KOPT-K1 (cell line): Measurements from ENCODE around the gene RAP1GAP.
"Not testable (repeated sequence)": the region's sequence is repeated elsewhere in the genome, so short reads cannot be mapped to it uniquely, and the experiment has no call there.

ENCODE experiments used
- H3K27ac ChIP-seq: fragments of 200-600 bp; sonication (generic); 2 replicates; pipeline ENCODE4 v1.5.1; 2016; ENCODE audit warnings: antibody characterized with exemption, mild to moderate bottlenecking, low read depth, low read length; ENCODE audit not compliant: poor library complexity, severe bottlenecking
- H3K36me3 ChIP-seq: fragments of 200-600 bp; sonication (generic); 2 replicates; pipeline ENCODE4 v1.5.1; 2017; ENCODE audit warnings: antibody characterized with exemption, mild to moderate bottlenecking, low read length, moderate library complexity; ENCODE audit not compliant: insufficient read depth
- H3K9me3 ChIP-seq: fragments of 200-600 bp; sonication (generic); 2 replicates; pipeline ENCODE4 v1.5.1; 2017; ENCODE audit warnings: antibody characterized with exemption, low read length, mild to moderate bottlenecking; ENCODE audit not compliant: insufficient read depth, poor library complexity, severe bottlenecking

The RAP1GAP gene

DNA sequence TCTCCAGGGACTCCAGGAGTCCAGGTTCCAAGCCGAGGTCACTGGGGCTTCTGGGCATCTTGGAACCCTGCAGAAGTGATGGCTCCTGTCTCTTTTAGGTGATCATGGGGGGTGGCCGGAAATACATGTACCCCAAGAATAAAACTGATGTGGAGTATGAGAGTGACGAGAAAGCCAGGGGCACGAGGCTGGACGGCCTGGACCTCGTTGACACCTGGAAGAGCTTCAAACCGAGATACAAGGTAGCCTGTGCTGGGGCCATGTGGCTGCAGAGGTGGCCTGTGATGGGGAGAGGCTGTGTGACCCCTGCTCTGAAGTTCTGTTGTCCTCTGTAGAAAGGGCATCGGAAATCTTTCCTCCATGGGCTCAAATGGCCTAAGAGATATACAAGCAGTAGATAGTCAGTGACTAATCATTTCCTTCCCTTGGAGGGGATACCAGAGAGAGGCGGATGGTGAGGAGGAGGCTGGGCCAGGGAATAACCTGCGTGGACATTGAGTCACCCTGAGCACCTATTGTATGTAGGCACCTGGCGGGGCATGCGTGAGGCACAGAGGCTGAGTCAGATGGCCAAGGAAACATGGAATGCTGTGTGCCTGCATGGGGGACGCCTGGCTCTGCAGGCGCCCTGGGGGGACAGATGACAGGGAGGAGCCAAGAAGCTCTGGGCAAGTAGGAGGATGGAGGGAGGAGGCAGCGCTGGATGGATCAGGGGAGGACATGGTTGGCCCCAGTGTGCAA lies 101.0 kb downstream of the RAP1GAP start:
- Histone ChIP-seq H3K27ac (no peak overlapping the region), H3K36me3 (no peaks in the 10 kb centered on the region), H3K9me3 (no peaks in the 10 kb centered on the region)

DNA sequence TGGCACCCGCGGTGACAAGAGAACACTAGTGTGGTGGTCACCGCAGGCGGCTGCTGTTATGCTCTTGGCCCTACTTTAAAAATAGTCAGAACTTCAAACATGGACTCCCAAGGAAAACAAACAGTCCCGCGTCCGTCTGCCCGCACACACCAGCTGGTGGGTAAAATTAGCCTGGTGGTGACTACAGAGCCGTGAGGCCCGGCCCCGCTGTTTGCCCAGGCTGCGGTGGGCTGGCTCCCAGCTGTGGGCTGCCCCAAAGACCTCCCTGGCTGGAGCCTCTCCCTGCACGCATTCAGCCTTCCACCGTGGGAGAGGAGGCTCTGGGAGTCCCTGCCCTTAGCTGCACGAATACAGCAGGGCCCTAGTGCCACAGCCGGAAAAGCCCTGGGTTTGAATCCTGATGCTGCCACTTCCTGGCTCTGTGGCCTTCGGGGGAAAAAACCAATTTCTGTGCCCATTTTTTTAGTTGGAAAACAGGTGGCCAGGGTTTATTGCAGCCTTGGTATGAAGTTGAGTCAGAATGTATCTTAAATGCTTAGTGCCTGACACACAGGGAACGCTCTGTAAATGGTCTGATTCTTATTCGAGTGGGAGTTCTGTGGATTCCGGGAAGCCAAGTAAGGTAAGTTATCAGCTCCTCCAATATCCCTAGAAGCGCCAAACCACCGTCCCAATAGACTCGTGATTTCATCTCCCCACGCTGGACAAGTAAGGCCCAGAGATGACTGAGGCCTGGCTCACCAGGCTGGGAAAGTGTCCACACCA lies 101.7 kb downstream of the RAP1GAP start:
- Histone ChIP-seq H3K9me3 (no peaks in the 10 kb centered on the region), H3K27ac (no peak overlapping the region), H3K36me3 (no peaks in the 10 kb centered on the region)

DNA sequence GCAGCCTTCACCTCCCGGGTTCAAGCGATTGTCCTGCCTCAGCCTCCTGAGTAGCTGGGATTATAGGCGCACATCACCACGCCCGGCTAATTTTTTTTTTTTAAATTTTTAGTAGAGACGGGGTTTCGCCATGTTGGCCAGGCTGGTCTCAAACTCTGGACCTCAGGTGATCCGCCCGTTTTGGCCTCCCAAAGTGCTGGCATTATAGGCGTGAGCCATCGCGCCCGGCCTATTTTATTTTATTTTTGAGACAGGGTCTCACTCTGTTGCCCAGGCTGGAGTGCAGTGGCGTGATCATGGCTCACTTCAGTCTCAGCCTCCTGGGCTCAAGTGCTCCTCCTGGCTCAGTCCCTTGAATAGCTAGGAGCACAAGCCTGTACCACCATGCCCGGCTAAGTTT lies 102.8 kb downstream of the RAP1GAP start:
- H3K9me3 ChIP-seq, H3K27ac ChIP-seq, H3K36me3 ChIP-seq: not testable (repeated sequence)

DNA sequence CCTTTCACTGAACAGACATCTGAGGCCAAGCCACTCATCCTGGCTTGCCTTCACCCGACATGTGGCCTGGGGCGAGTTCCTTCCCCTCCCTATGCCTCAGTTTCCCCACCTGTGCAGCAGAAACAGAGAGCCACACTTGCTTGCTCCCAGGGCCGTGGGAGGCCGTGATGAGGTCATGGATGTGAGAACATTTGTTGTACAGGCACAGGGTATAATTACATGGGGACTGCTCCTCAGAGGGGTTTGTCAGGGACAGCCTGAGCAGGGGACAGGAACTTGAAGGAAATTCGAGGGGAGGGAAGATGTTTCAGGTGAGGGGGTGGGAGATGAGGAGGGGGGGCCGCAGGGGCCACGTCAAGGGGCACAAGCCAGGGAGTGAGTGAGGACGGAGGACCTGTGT lies 103.9 kb downstream of the RAP1GAP start:
- Histone ChIP-seq H3K27ac (no peak overlapping the region), H3K9me3 (no peaks in the 10 kb centered on the region), H3K36me3 (no peaks in the 10 kb centered on the region)

DNA sequence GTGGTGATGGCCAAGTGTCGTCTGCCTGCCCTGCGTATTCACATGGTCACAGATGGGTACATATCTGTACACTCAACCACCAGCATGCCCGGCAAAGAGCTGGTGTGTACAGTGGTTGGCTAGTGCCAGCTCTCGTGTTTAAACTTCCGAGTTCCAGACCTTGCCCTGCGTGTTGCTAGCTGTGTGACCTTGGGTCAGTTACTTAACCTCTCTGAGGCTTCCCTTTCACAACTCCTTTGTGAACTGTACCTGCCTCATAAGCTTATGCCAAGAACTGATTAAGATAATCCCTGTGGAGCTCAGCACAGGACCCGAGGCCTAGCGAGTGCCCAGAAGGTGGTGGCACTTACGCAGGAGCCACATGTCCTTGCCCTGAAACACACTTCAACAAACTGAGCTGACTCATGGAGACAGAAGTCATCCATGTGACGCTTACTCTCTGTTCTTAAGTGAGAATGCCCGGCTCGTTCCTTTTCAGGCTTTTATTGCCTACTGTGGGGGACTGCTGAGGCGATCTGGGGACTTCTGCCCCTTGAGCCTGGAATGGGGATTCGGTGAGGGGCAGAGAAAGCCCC lies 104.5 kb downstream of the RAP1GAP start:
- no peaks in the 10 kb centered on the region for H3K9me3 ChIP-seq
- H3K27ac ChIP-seq, result no peak overlapping the region
- H3K36me3 ChIP-seq, result no peaks in the 10 kb centered on the region

DNA sequence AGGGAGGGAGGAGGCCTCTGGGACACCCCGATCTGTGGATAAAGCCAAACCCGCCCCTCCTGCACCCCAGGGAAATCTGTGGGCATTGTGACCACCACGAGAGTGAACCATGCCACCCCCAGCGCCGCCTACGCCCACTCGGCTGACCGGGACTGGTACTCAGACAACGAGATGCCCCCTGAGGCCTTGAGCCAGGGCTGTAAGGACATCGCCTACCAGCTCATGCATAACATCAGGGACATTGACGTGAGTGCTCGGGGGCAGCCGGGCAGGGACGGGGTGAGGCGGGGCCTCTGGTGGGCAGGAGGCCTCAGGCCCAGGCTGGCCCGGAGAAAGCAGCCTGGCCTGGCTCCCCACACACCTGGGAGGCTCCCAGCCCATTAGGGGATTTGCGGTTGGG lies 105.2 kb downstream of the RAP1GAP start:
- Histone ChIP-seq H3K9me3 (no peaks in the 10 kb centered on the region), H3K36me3 (no peaks in the 10 kb centered on the region), H3K27ac (no peak overlapping the region)

DNA sequence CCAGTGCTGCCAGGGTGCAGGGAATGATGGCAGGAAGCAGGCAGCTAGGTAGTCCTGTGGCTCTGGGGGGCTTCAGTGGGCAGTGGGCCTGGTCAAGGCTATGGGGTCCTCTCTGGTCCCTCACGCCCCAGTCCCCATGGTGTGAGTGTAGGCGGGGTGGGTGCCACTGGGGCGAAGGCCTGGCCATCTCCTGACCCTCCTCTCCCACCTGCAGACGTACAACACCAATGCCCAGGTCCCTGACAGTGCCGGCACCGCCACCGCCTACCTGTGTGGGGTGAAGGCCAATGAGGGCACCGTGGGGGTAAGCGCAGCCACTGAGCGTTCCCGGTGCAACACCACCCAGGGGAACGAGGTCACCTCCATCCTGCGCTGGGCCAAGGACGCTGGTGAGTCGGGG lies 106.3 kb downstream of the RAP1GAP start:
- Histone ChIP-seq H3K9me3 (no peaks in the 10 kb centered on the region), H3K27ac (no peak overlapping the region), H3K36me3 (no peaks in the 10 kb centered on the region)

DNA sequence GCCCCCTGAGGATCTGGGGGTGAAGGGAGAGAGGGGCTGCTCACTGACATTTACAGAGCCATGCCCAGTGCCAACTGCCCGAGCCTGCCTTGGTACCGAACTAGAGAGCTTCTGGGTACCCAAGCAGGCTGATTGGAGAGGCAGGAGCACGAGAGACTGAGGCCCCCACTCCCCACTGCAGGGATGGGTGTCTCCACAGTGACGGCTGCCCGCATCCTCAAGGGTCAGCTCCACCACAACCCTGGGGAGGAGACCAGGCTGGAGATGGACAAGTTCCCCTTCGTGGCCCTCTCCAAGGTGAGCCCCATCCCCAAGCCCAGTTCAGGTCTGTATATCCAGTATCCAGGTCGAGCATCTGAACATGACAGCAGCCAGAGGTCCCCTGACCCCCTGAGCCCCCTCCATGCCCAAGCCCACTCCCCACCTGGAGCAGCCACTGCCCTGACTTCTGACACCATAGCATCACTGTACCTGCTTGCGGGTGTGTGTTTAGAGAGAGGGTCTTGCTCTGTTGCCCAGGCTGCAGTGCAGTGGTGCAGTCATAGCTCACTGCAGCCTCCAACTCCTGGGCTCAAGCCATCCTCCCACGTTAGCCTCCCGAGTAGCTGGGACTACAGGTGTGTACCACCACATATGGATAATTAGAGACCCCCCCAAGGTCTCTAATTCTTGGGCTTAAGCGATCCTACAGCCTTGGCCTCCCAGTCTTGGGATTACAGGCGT lies 108.1 kb downstream of the RAP1GAP start:
- H3K27ac ChIP-seq, result no peak overlapping the region
- H3K9me3 ChIP-seq, result no peaks in the 10 kb centered on the region
- H3K36me3 ChIP-seq, result no peaks in the 10 kb centered on the region

DNA sequence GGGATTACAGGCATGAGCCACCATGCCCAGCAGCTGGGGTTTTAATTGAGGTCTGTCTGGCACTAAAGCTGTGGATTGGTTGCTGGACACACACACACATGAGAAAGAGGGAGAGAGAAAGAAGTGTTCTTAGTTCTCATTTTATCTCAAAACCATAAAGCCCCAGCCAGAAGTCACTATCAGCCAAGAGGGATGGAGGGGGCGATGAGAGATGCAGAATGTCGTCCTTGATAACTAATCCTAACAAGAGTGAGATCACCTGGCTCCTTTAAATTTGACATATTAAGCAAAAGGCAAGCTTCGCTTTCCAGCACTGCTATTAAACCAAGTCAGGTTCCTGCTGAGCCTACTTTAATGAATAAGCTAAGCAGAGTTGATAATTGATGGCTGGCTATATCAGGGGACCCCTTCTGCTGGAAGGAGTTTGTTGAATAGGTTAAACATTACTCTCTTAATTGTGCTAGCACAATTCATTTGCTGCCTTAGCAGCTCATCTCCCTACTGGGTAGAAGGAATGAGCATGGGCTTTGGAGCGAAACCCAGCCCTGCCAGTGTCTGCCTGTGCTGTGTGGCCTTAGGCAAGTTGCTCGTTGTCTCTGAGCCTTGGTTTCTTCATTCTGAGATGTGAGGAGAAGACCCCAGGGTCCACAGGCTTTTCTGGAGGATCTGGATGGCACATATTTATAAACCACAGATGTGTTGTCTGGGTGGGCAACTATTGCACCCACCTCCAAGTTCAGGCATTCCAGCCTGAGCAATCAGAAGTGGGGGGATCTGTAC lies 109.2 kb downstream of the RAP1GAP start:
- no peaks in the 10 kb centered on the region for H3K9me3 ChIP-seq
- no peaks in the 10 kb centered on the region for H3K36me3 ChIP-seq
- H3K27ac ChIP-seq, result no peak overlapping the region

DNA sequence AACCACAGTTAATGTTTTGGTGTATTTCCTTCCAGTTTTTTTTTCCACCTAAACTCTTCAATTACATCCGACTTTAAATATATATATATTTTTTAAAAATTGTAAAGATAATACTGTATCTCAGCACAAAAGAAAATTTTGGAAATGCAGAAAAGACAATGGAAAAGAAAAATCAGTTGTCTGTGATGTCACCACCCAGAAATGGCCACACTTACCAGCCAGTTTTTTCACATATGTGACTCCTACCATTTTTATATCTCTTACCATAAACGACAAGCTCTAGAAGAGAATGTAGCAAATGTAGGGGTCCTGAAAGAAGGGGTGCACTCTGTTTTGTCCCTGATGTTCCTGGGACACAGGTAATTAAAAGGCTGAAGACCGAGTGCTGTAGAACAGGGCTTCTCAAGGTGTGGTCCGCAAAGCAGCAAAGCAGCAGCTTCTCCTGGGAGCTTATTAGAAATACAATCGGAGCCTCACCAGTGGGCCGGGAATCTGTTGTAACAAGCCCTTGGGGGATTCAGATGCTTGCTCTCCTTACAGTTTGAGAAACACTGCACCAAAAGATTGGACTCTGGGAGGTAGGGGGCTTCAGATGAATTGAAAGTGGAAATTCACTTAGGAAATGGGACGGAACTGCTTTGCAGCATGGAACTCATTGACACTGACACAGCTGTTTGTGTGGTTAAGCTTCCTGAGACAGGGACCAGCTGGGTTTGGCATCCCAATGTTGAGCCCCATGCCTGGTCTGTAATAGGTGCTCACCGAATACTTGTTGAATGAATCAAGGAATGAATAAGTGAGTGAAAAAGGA lies 115.8 kb downstream of the RAP1GAP start:
- no peak overlapping the region for H3K27ac ChIP-seq
- H3K36me3 ChIP-seq, result no peaks in the 10 kb centered on the region
- no peaks in the 10 kb centered on the region for H3K9me3 ChIP-seq

DNA sequence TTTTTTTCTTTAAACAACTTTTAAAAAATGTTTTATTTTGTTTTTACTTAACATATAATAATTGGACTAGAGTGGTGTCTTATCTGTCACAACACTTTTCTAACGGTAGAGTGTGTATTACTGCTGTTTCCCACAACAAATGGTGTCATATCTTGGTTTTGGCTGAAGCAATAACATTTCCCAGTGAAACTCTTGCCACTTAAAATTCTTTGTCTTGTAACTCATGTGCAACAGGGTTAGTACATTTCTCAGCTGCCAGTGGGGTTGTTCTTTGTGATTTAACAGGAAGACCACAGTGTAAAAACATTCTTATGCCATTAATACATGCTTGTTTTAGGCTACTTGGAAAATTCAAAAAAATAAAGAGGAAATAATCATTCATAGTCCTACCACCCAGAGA lies 116.4 kb downstream of the RAP1GAP start:
- Histone ChIP-seq H3K9me3 (no peaks in the 10 kb centered on the region), H3K36me3 (no peaks in the 10 kb centered on the region), H3K27ac (no peak overlapping the region)

DNA sequence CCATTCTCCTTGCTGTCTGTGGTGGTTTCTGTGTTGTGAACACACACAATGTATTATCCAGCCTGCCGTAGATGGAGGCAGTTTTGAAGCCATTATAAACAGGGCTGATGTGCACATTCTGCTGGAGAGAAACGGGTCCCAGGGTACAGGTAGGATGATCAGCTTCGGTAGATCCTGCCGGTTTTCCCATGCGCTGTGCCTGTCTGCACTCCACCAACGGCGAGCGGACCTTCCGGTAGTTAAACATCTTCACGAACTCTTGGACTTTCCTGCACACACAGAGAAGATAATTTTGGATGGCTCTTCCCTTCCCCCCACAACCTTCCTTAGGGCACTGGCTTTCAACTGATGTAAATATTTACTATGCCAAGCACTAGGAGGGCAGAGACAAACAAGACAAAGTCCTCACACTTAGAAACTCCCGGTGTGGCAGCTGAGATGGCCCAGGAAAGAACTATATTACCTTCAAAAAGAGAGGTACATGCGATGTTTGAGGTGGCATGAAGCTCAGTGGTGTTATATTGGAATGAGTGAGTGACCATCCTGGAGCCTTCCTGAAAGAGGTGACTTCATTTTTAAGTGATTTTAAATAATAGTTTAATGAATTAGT lies 118.2 kb downstream of the RAP1GAP start:
- H3K27ac ChIP-seq, result no peak overlapping the region
- no peaks in the 10 kb centered on the region for H3K36me3 ChIP-seq
- H3K9me3 ChIP-seq, result no peaks in the 10 kb centered on the region

DNA sequence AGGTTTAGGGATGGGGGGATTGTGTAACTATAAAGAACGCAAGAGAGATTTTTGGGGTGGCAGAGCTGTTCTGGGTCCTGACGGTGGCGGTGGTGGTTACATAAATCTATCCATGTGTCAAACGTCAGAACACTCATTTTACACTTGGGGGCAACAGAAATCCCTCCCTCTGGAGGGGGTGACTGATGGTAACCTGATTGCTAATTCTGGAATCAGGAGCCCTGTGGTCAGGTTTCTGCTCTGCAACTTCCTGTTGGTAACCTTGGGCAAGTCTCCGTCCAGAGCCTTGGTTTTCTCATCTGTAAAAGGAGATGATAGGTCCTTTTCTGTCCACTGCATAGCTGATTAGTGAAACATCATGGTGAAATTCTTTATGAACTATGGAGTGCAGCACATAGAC lies 119.1 kb downstream of the RAP1GAP start:
- Histone ChIP-seq H3K9me3 (no peaks in the 10 kb centered on the region), H3K36me3 (no peaks in the 10 kb centered on the region), H3K27ac (no peak overlapping the region)

DNA sequence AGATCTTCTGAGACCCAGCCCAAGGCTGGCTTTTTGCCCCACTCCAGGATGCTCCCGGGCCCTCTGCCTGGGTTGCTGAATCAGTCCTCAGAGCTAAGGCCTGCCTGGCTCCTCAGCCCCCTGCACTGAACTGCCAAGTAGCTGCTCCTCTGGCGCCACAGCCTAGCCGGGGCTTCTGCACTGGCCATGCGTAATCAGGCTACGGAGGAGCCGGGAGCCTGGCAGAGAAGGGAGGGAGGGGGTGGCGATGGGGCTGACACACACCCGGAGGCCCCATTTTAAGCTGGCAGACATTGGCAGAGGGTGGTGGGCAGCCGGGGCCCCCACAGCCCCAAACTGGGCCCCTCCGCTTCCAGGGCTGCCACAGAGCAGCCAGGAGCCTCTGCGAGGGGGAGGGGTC lies 121.3 kb downstream of the RAP1GAP start:
- Histone ChIP-seq H3K36me3 (no peaks in the 10 kb centered on the region), H3K9me3 (no peaks in the 10 kb centered on the region), H3K27ac (no peak overlapping the region)
